IPS-NIHi7 (cell line): Measurements from ENCODE around the gene MYO1B.
"Not testable (repeated sequence)": the region's sequence is repeated elsewhere in the genome, so short reads cannot be mapped to it uniquely, and the experiment has no call there.

Experiments
- DNase-seq: peaks from one replicate; pipeline ENCODE4 v3.0.0; 2012; ENCODE audit warnings: mixed read lengths; ENCODE audit errors: extremely low spot score

The MYO1B gene

GRCh38 chr2:191456506-191456905, 211.3 kb downstream of the MYO1B start:
- not testable (repeated sequence) for DNase-seq

- DNase-seq = no peak
These were observed 214.0 kb downstream of the MYO1B start for GRCh38 chr2:191459158-191459557.

- no peak for DNase-seq
These were observed 217.2 kb downstream of the MYO1B start for GRCh38 chr2:191462370-191462769.

GRCh38 chr2:191463790-191464189, 218.6 kb downstream of the MYO1B start:
- no peak for DNase-seq

GRCh38 chr2:191465766-191466420, 220.7 kb downstream of the MYO1B start:
- DNase-seq = no peak

- DNase-seq = no peak
These were observed 221.9 kb downstream of the MYO1B start for GRCh38 chr2:191467113-191467512.

GRCh38 chr2:191470306-191470705, 225.1 kb downstream of the MYO1B start:
- DNase-seq = no peak

- DNase-seq = no peak
These were observed 229.3 kb downstream of the MYO1B start for GRCh38 chr2:191474464-191474863.
